Neuronal stem cell (in vitro differentiated cells): ENCODE measurements around the gene NT5C3A.
"Not testable (repeated sequence)": the region's sequence is repeated elsewhere in the genome, so short reads cannot be mapped to it uniquely, and the experiment has no call there.

Experiments used
- DNase-seq: peaks from one replicate; pipeline ENCODE4 v3.0.0-alpha.2; 2013; ENCODE audit warnings: low spot score
- H2AFZ ChIP-seq: one replicate; pipeline ENCODE4 v1.6.1; 2013; ENCODE audit warnings: mild to moderate bottlenecking, low read length, inconsistent platforms
- H2AK5ac ChIP-seq: 2 replicates; pipeline ENCODE4 v1.6.1; 2013; ENCODE audit warnings: low read depth, mild to moderate bottlenecking, inconsistent platforms, low read length, moderate library complexity, mixed read lengths
- H2BK120ac ChIP-seq: 2 replicates; pipeline ENCODE4 v1.6.1; 2013; ENCODE audit warnings: low read depth, mild to moderate bottlenecking, inconsistent platforms, low read length, moderate library complexity, mixed read lengths
- H2BK12ac ChIP-seq: one replicate; pipeline ENCODE4 v1.6.1; 2013; ENCODE audit warnings: low read length, inconsistent platforms
- H2BK15ac ChIP-seq: 2 replicates; pipeline ENCODE4 v1.6.1; 2013; ENCODE audit warnings: mild to moderate bottlenecking, low read length, inconsistent platforms, mixed read lengths
- H2BK5ac ChIP-seq: one replicate; pipeline ENCODE4 v1.6.1; 2013; ENCODE audit warnings: inconsistent platforms, mild to moderate bottlenecking, low read length, moderate library complexity
- H3K14ac ChIP-seq: one replicate; pipeline ENCODE4 v1.6.1; 2013; ENCODE audit warnings: low read length, inconsistent platforms
- H3K18ac ChIP-seq: 2 replicates; pipeline ENCODE4 v1.6.1; 2013; ENCODE audit warnings: low read length, inconsistent platforms
- H3K23ac ChIP-seq: 2 replicates; pipeline ENCODE4 v1.6.1; 2013; ENCODE audit warnings: low read depth, mild to moderate bottlenecking, mixed read lengths, low read length, inconsistent platforms; ENCODE audit not compliant: poor library complexity
- H3K27ac ChIP-seq: replicated peaks from 3 replicates; pipeline ENCODE4 v1.5.1; 2013; ENCODE audit warnings: low read length, inconsistent platforms
- H3K27me3 ChIP-seq, 3 experiments: 2 replicates each; pipeline ENCODE4 v1.6.1; 2013; ENCODE audit warnings: low read length in 3 of 3, mild to moderate bottlenecking in 2 of 3, inconsistent platforms in 1 of 3, low read depth in 1 of 3, mixed read lengths in 1 of 3, moderate library complexity in 1 of 3; ENCODE audit not compliant: control insufficient read depth in 3 of 3, insufficient read depth in 3 of 3
- H3K36me3 ChIP-seq, 2 donors: replicated peaks in 1 of 2; 2 replicates each; pipeline ENCODE4 v1.6.1; 2013; ENCODE audit warnings: low read length in 2 of 2; ENCODE audit not compliant: control insufficient read depth in 2 of 2, insufficient read depth in 2 of 2
- H3K4ac ChIP-seq: 2 replicates; pipeline ENCODE4 v1.6.1; 2013; ENCODE audit warnings: inconsistent platforms, mild to moderate bottlenecking, low read length, moderate library complexity
- H3K4me1 ChIP-seq, 2 donors: 1 replicate in 1 of 2; 2 replicates in 1 of 2; pipeline ENCODE4 v1.6.1; 2013; ENCODE audit warnings: low read length in 2 of 2, low read depth in 1 of 2; ENCODE audit not compliant: control insufficient read depth in 2 of 2, insufficient read depth in 1 of 2
- H3K4me2 ChIP-seq: one replicate; pipeline ENCODE4 v1.6.1; 2013; ENCODE audit warnings: mild to moderate bottlenecking, low read length, inconsistent platforms; ENCODE audit not compliant: insufficient read depth, poor library complexity, severe bottlenecking
- H3K4me3 ChIP-seq, 2 donors: 2 replicates each; pipeline ENCODE4 v1.5.1; 2013; ENCODE audit warnings: low read length in 2 of 2, mild to moderate bottlenecking in 2 of 2, inconsistent platforms in 1 of 2, moderate library complexity in 1 of 2
- H3K79me1 ChIP-seq: one replicate; pipeline ENCODE4 v1.6.1; 2013; ENCODE audit warnings: low read depth, mild to moderate bottlenecking, inconsistent platforms, low read length, moderate library complexity
- H3K9ac ChIP-seq: one replicate; pipeline ENCODE4 v1.6.1; 2013; ENCODE audit warnings: mild to moderate bottlenecking, low read depth, low read length, inconsistent platforms; ENCODE audit not compliant: poor library complexity
- H3K9me3 ChIP-seq, 2 donors: replicated peaks in 1 of 2; 2 replicates each; pipeline versions ENCODE3 to v1.6.1; 2013; ENCODE audit warnings: low read length in 2 of 2, mild to moderate bottlenecking in 2 of 2, inconsistent platforms in 1 of 2, low read depth in 1 of 2, mixed read lengths in 1 of 2, moderate library complexity in 1 of 2; ENCODE audit not compliant: control insufficient read depth in 2 of 2, insufficient read depth in 1 of 2
- H4K8ac ChIP-seq: one replicate; pipeline ENCODE4 v1.6.1; 2013; ENCODE audit warnings: low read depth, mild to moderate bottlenecking, inconsistent platforms, low read length, moderate library complexity
- H4K91ac ChIP-seq: one replicate; pipeline ENCODE4 v1.6.1; 2013; ENCODE audit warnings: low read length, low read depth, mild to moderate bottlenecking, inconsistent platforms; ENCODE audit not compliant: poor library complexity
- WGBS, 2 donors: extraction: QIAGEN DNeasy Blood & Tissue Kit; methylation state at CpG; one replicate each; pipeline ENCODE4 v1.1.7; 2013; ENCODE audit warnings: missing lambda C conversion rate in 2 of 2, mixed read lengths in 1 of 2; ENCODE audit not compliant: insufficient read length in 2 of 2, insufficient replicate concordance in 1 of 2; ENCODE audit errors: extremely low coverage in 2 of 2; 5-methylcytosine and 5-hydroxymethylcytosine counted together

NT5C3A gene

DNA sequence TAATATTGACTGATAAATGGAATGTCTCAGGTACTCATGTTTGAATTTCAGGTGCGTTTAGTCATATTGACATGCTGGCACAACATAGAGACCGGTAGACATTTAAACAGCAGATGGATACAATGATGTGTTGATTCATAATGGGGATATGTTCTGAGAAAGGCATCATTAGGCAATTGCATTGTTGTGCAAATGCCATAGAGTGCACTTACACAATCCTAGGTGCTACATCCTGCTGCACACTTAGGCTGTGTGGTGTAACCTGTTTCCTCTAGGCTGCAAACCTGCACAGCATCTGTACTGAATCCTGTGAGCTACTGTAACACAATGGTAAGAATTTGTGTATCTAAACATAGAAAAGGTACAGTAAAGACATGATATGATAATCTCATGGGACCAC lies 85.4 kb downstream of the NT5C3A start:
- not testable (repeated sequence) for H3K9me3 ChIP-seq, DNase-seq, H2BK5ac ChIP-seq, H3K4me2 ChIP-seq, H2BK120ac ChIP-seq, H2BK15ac ChIP-seq, H2BK12ac ChIP-seq, H3K36me3 ChIP-seq, H3K4me1 ChIP-seq, H3K9ac ChIP-seq, H3K14ac ChIP-seq, H3K4me3 ChIP-seq, H4K91ac ChIP-seq, H3K4ac ChIP-seq, H4K8ac ChIP-seq, H3K23ac ChIP-seq, H2AFZ ChIP-seq, H3K79me1 ChIP-seq, H3K18ac ChIP-seq, H3K27me3 ChIP-seq, H2AK5ac ChIP-seq, H3K27ac ChIP-seq
- no CpG with 5 or more reads among the region's 2 CpGs for WGBS, 2 donors

DNA sequence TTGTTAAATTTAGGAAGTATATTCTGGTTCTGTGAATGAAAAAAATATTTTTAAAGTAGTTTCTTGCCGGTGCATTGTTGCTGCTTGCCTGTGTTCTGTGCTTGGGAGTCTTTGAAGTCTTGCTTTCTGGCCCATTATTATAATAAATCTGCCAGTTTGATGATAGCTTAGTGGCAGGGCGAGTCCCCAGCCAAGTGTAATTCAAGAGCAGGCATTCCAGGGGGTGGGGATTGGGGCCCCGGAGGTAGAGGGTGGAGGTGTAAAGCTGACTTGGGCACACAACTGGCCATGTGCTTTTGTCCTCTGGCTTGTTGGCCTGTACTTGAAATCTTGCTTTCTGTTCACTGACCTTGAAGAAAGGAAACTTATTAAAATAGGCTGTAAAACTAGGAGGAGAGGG lies 90.6 kb downstream of the NT5C3A start:
- H3K79me1 ChIP-seq, H2BK12ac ChIP-seq, H3K4ac ChIP-seq, H3K27me3 ChIP-seq, H2AFZ ChIP-seq, H3K23ac ChIP-seq, H3K36me3 ChIP-seq, H3K18ac ChIP-seq, H2BK15ac ChIP-seq, H3K14ac ChIP-seq, H3K4me3 ChIP-seq, H2AK5ac ChIP-seq, H4K91ac ChIP-seq, H2BK120ac ChIP-seq, DNase-seq, H4K8ac ChIP-seq, H3K4me1 ChIP-seq, H3K4me2 ChIP-seq, H3K27ac ChIP-seq, H2BK5ac ChIP-seq, H3K9me3 ChIP-seq, H3K9ac ChIP-seq: not testable (repeated sequence)
- no CpG with 5 or more reads among the region's 3 CpGs for WGBS, 2 donors

DNA sequence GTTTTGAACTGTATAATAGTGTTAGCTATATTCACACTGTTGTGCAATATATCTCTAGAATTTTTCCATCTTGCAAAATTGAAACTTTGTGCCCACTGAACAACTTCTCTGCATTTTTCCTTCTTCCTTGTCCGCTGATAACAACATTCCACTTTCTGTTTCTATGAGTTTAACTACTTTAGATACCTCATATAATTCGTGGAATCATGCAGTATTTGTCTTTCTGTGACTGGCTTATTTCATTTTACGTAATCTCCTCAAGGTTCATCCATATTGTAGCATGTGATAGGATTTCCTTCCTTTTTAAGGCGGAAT lies 95.4 kb downstream of the NT5C3A start:
- H3K4me2 ChIP-seq, H2BK15ac ChIP-seq, H3K27ac ChIP-seq, H2BK5ac ChIP-seq, H3K14ac ChIP-seq, H2BK12ac ChIP-seq, H3K27me3 ChIP-seq, H3K79me1 ChIP-seq, H3K18ac ChIP-seq, H2BK120ac ChIP-seq, H3K9me3 ChIP-seq, H3K4ac ChIP-seq, H3K23ac ChIP-seq, H4K91ac ChIP-seq, H3K36me3 ChIP-seq, H4K8ac ChIP-seq, H2AK5ac ChIP-seq, H2AFZ ChIP-seq, H3K4me1 ChIP-seq, H3K9ac ChIP-seq, H3K4me3 ChIP-seq, DNase-seq: not testable (repeated sequence)
- no CpG with 5 or more reads among the region's 4 CpGs for WGBS, 2 donors

DNA sequence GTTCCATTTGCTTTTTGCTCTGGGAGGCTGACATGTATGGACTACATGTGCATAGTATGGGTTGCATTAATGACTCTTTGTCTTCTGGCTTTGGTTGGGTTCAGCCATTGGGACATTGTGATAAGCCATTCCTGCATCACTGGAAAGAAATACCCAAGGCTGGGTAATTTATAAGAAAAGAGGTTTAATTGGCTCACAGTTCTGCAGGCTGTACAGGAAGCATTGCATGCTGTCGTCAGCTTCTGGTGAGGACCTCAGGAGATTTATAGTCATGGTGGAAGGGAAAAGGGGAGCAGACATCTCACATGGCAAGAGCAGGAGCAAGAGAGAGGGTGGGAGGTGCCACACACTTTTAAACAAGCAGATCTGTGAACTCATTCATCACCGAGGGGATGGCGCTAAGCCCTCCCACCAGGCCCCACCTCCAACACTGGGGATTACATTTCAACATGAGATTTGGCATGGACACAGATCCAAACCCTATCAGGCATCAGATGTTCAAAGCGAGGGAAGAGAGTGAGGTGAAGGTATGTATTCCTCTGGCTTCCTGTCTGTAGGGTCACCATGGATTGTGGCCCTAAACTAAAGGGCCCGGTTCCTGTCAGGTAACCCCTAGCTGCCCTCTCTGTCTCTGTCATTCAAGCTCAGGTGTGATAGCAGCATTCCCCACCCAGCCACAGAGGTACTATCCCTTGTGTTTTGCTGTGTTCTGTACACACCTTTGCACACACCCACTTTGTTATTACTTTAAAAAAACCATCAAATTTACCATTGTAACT lies 95.9 kb downstream of the NT5C3A start:
- H2AFZ ChIP-seq, H2BK120ac ChIP-seq, H2BK5ac ChIP-seq, H3K4me3 ChIP-seq, H3K14ac ChIP-seq, H2AK5ac ChIP-seq, DNase-seq, H3K4ac ChIP-seq, H4K91ac ChIP-seq, H3K4me1 ChIP-seq, H3K23ac ChIP-seq, H3K27me3 ChIP-seq, H3K9me3 ChIP-seq, H3K18ac ChIP-seq, H3K4me2 ChIP-seq, H3K36me3 ChIP-seq, H2BK15ac ChIP-seq, H3K9ac ChIP-seq, H3K27ac ChIP-seq, H2BK12ac ChIP-seq, H3K79me1 ChIP-seq, H4K8ac ChIP-seq: not testable (repeated sequence)
- WGBS, 2 donors = no CpG with 5 or more reads among the region's 5 CpGs
